Esophagus muscularis mucosa (tissue), 4 donors: ENCODE results near the gene ERGIC1.

ENCODE experiments used
- CTCF ChIP-seq, 3 experiments: fragments of 200-600 bp in 2 of 3; fragments of 450-650 bp in 1 of 3; sonication (generic) in 2 of 3; IDR thresholded peaks; one replicate each; pipeline ENCODE4 v1.5.1; 2017 to 2019; ENCODE audit warnings: antibody characterized with exemption in 3 of 3, mild to moderate bottlenecking in 2 of 3, moderate library complexity in 1 of 3
- EP300 ChIP-seq: sonication (generic); formaldehyde crosslinking; IDR thresholded peaks from one replicate; pipeline ENCODE4 v1.6.1; 2017; ENCODE audit warnings: antibody characterized with exemption
- POLR2A ChIP-seq: fragments of 450-650 bp; IDR thresholded peaks from one replicate; pipeline ENCODE4 v1.6.1; 2017; ENCODE audit warnings: antibody characterized with exemption, moderate library complexity, mild to moderate bottlenecking, low read depth
- POLR2AphosphoS5 ChIP-seq, 2 donors: sonication (generic); formaldehyde crosslinking; IDR thresholded peaks; one replicate each; pipeline ENCODE4 v1.6.1; 2017; ENCODE audit warnings: antibody characterized with exemption in 2 of 2

- TF ChIP-seq CTCF (IDR thresholded peaks at IDR 0.05) (no peak), POLR2AphosphoS5 (IDR thresholded peaks at IDR 0.05) (no peak), EP300 (no peak), POLR2A (no peak)
Measured at GRCh38 chr5:172904312-172904642, 70.2 kb downstream of the ERGIC1 start.
